HepG2 (cell line): ENCODE measurements around the gene RERE. TPM values are rescaled to one million over a fixed set of nuclear protein-coding genes. Genes with fewer than 3 reads are reported as not detected.

Experiments
- HMGXB4 ChIP-seq, 2 experiments: sonication (generic) in 1 of 2; formaldehyde crosslinking in 1 of 2; IDR thresholded peaks; 2 replicates each; pipeline versions ENCODE4 v1.4.0 to v1.6.1; 2018 to 2020; ENCODE audit warnings: missing genetic modification reagents in 2 of 2, borderline replicate concordance in 1 of 2, low read depth in 1 of 2, mild to moderate bottlenecking in 1 of 2, missing biosample characterization in 1 of 2
- MTERF4 ChIP-seq: sonication (generic); formaldehyde crosslinking; IDR thresholded peaks from 2 replicates; pipeline ENCODE4 v1.8.0; 2023; ENCODE audit warnings: mild to moderate bottlenecking, missing genetic modification reagents
- POLR2AphosphoS5 ChIP-seq: IDR thresholded peaks from 2 replicates; pipeline ENCODE4 v1.6.1; 2012; ENCODE audit warnings: low read depth, low read length
- ZFP91 ChIP-seq: sonication (generic); formaldehyde crosslinking; IDR thresholded peaks from 2 replicates; pipeline ENCODE4 v1.9.0; 2022; ENCODE audit warnings: missing genetic modification reagents, mild to moderate bottlenecking, borderline replicate concordance
- ZNF337 ChIP-seq: sonication (generic); formaldehyde crosslinking; IDR thresholded peaks from 2 replicates; pipeline ENCODE4 v1.5.1; 2020; ENCODE audit warnings: missing genetic modification reagents, low read depth, mild to moderate bottlenecking, borderline replicate concordance
- ZNF598 ChIP-seq: sonication (generic); formaldehyde crosslinking; IDR thresholded peaks from 2 replicates; pipeline ENCODE4 v1.5.1; 2020; ENCODE audit warnings: mild to moderate bottlenecking, missing genetic modification reagents, borderline replicate concordance
- polyA plus RNA-seq, 8 experiments: library from polyadenylated mRNA; depleted of rRNA in 3 of 8; stranded (reverse) in 7 of 8; unstranded in 1 of 8; fragments of >200 nt; fragmentation: Illumina TruSeq in 4 of 8; extraction: Trizol in 4 of 8; gene quantifications; 2 replicates each; pipeline versions ENCODE4 v1.2.1 to v1.2.3, GENCODE V29; 2011 to 2016; ENCODE audit warnings: low read depth in 4 of 8, missing spikeins in 1 of 8, mixed read lengths in 1 of 8; ENCODE audit not compliant: insufficient read depth in 1 of 8
- total RNA-seq, 5 experiments: library from RNA; depleted of rRNA; stranded (reverse); fragments of >200 nt; fragmentation: Illumina TruSeq; extraction: Trizol; gene quantifications; 2 replicates each; pipeline ENCODE4 v1.2.3, GENCODE V29; 2016; ENCODE audit warnings: low read depth in 1 of 5

RERE gene
- total and polyA plus RNA-seq, 2 of the 13 experiments (the other 11 are each of a cell fraction or from before 2014, with no cell fraction given): 18.3 to 21.9 TPM

- TF ChIP-seq ZFP91 (CRISPR knock-in tag) (peak; percentile 22; the same call in 1 of the 2 replicates), HMGXB4 (CRISPR knock-in tag; IDR thresholded peaks at IDR 0.05; ENCODE audit: borderline replicate concordance in 1 of 2, low read depth in 1 of 2) (0 out of 4 replicates have a peak, but pooled peaks of 1 of the 2 experiments have one; percentile 19), ZNF598 (peak; percentile 27; the same call in 1 of the 2 replicates), MTERF4 (CRISPR knock-in tag) (0 out of 2 replicates have a peak, but pooled peaks have one; percentile 51), POLR2AphosphoS5 (peak; percentile 64), ZNF337 (CRISPR knock-in tag) (0 out of 2 replicates have a peak, but pooled peaks have one; percentile 29)
Measured at GRCh38 chr1:8858888-8859706, 41.7 kb upstream of the RERE start (continued).
